ENCODE results near the gene SEC61A2.

DNA sequence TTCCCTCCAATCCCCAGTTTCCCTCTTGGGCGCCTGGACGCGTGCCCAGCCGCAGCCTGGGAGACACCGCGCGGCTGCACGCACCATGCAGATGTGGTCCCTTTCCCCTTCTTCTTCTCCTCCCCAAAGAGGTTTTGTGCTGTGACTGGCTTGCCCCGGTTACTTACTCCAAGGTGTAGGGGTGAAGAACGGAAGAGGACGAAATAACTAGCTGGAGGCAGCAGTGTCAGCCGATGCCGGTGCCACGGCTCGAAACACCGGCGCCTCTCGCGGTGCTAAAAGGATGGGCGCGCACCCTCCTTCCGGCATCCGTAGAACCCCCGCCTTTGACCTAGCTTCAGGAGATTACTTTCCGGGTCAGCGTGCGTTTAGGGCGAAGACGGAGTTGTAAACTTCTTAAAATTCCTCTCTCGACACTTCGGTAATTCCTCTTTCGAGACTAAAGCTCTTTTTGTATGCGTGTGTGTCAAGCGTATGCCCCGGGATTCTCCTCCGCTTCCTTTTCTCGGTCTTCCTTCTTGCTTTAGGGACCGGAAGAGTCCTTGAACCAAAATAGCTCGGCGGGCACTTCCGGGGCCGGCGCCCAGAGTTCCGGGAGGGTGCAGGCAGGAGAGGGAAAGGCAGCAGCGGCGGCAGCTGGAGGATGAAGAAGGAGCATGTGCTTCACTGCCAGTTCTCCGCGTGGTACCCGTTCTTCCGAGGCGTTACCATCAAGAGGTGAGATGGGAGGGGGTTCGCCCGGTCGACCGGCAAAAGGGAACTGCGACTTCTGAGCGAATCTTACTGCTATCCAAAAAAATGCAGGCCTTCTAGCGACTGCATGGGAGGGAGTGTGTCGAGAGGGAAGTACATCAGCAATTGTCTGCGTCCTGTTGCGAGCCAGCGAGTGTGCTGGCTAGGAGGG is 66.4 kb downstream of the SEC61A2 start, which contains the start of the genes CDC123 and NUDT5:
- TF ChIP-seq, protein P1, sequence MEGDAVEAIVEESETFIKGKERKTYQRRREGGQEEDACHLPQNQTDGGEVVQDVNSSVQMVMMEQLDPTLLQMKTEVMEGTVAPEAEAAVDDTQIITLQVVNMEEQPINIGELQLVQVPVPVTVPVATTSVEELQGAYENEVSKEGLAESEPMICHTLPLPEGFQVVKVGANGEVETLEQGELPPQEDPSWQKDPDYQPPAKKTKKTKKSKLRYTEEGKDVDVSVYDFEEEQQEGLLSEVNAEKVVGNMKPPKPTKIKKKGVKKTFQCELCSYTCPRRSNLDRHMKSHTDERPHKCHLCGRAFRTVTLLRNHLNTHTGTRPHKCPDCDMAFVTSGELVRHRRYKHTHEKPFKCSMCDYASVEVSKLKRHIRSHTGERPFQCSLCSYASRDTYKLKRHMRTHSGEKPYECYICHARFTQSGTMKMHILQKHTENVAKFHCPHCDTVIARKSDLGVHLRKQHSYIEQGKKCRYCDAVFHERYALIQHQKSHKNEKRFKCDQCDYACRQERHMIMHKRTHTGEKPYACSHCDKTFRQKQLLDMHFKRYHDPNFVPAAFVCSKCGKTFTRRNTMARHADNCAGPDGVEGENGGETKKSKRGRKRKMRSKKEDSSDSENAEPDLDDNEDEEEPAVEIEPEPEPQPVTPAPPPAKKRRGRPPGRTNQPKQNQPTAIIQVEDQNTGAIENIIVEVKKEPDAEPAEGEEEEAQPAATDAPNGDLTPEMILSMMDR (IDR thresholded peaks at IDR 0.05) = peak in 2 of 4 experiments; percentile 8 to 22
- TF ChIP-seq POLR2AphosphoS5 (IDR thresholded peaks at IDR 0.05) (peak; percentile 89), POLR2A (IDR thresholded peaks at IDR 0.05) (no peak)
